Dendritic cell treated with granulocyte-macrophage colony-stimulating factor and Interleukin-4, amounts not matched to agents 40 ng/mL and 50 ng/mL, for 4 days (primary cell): ENCODE data around the gene SPATA2L.

Experiments
- H3K27ac Mint-ChIP-seq: one replicate; pipeline ENCODE4 v1.8.0; 2022; ENCODE audit warnings: mild to moderate bottlenecking, mixed read lengths
- H3K27me3 Mint-ChIP-seq: one replicate; pipeline ENCODE4 v1.8.0; 2022; ENCODE audit warnings: mild to moderate bottlenecking, mixed read lengths
- H3K36me3 Mint-ChIP-seq: one replicate; pipeline ENCODE4 v1.8.0; 2022; ENCODE audit warnings: low read depth, mixed read lengths
- H3K4me1 Mint-ChIP-seq: one replicate; pipeline ENCODE4 v1.8.0; 2022; ENCODE audit warnings: low read depth, mixed read lengths
- H3K4me3 Mint-ChIP-seq: one replicate; pipeline ENCODE4 v1.8.0; 2022; ENCODE audit warnings: mild to moderate bottlenecking, moderate library complexity, mixed read lengths
- H3K9me3 Mint-ChIP-seq: one replicate; pipeline ENCODE4 v1.8.0; 2022; ENCODE audit warnings: mixed read lengths
- intact Hi-C: fragments of 100-400 bp; cut with micrococcal nuclease; formaldehyde crosslinking; loops from one replicate; pipeline ENCODE4 v1.15.0; 2022

The SPATA2L gene

DNA sequence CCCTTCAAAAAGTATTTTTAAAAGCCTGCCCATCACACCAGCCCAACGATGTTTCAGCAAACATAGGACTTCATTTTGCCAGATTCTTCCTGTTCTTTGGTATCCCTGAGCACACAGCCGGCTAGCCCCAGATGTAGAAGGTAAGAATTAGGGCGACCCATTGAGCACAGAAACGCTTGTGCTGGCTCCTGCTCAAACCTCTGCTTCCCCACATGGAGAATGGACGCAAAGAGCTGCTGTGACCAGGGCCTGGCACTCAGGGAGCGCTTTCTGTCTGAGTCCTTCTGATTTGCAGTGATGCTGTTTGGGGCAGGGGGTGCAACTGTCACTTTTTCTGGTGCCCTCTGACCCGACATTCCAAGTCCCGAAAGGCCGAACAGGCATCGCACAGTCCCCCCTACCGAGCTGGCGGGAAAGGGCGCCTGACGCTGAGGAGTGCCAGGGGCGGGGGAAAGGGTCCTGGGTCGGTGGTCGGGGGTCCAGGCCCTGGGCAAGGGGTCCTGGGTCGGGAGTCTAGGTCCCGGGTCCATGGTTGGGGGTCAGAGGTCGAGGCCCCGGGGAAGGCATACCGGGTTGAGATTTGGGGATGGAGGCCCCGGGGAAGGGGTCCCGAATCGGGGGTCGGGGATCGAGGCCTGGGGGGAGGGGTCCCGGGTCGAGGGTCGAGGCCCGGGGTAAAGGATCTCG lies 44.9 kb downstream of the SPATA2L start:
- intact Hi-C loops: no loop called here
- Mint-ChIP-seq H3K36me3 (peaks cover 62% of the 10 kb centered on the region), H3K27me3 (peaks cover 2% of the 10 kb centered on the region), H3K27ac (peak overlapping the region; percentile 89), H3K9me3 (no peaks in the 10 kb centered on the region), H3K4me1 (peaks cover 39% of the 10 kb centered on the region), H3K4me3 (peak overlapping the region; percentile 93)

DNA sequence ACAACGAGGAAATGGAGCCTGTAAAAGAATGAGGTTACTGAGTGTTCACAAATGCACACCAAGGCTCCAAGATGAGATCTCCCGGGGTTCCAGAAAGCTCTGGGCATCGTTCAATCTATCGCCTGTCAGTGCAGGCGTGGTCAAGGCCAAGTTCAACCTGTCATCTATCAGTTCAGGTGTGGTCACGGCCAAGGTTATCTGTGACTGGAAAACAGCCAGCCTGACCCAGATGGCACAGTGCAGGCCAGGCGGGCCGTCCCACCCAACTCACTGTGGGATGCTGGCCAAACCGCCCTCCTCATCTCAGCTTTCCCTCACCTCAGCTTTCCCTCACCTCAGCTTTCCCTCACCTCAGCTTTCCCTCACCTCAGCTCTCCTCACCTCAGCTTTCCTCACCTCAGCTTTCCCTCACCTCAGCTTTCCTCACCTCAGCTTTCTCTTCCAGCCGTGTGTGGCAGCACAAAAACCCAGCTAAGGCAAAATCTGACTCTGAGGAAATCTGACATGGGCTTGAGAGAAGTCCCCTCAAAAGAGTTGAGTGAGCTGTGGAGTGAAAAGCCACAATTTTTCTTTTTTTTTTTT lies 46.4 kb downstream of the SPATA2L start:
- intact Hi-C loops: no loop called here
- Mint-ChIP-seq H3K4me3 (no peak overlapping the region), H3K27me3 (peaks cover 2% of the 10 kb centered on the region), H3K27ac (peak overlapping the region; percentile 89), H3K9me3 (no peaks in the 10 kb centered on the region), H3K36me3 (peaks cover 62% of the 10 kb centered on the region), H3K4me1 (peaks cover 32% of the 10 kb centered on the region)

DNA sequence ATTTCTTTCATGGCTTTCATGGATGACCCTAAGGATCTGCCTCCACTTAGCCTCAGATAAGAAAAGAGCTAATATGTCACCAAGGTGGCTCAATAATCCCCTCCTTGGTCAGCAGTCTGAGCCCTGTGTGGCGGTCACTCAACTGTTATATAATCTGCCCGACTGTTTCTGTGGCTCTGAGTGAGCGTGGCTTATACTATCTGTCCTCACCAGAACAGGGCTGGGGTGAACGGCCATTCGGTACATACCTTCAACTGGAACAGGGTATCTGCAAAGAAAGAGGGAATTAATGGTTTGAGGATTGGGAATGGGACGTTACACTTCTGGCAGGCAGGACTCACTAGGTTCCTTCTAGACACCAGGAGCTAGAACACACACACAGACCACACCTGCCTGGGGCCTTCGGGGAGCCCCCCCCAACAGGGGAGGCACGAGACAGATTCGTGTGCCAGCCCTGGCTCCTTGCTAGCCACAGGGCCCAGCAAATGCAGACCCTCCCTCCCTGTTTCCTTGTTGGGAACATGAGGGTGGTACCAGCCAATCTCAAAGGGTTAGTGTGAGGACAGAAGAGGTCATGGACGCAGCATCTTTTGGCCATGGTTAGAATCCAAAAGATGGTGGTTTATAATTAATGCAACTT lies 47.7 kb downstream of the SPATA2L start:
- Mint-ChIP-seq H3K9me3 (no peaks in the 10 kb centered on the region), H3K4me3 (no peak overlapping the region), H3K36me3 (peaks cover 74% of the 10 kb centered on the region), H3K27ac (peak overlapping the region; percentile 5), H3K27me3 (peaks cover 2% of the 10 kb centered on the region), H3K4me1 (peaks cover 27% of the 10 kb centered on the region)
- intact Hi-C loops: no loop called here

DNA sequence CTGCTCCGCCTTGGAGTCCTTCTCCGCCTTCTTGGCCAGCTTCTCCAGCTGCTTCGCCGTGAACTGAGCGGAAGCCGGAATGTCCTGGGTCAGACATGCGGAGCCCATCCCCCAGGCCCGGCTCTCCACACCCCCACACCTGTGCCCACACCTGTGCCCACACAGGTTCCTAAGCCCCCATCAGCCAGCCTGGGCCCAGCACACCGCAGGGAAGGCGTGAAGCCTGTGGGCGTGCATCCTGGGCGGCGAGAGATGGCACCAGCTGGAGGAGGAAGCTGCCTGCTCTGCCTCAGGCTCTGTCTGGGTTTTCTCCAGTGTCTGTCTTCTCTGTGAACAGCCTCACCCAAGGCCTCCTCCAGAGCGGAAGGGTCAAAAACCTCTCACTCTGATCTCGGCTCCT lies 49.9 kb downstream of the SPATA2L start:
- Mint-ChIP-seq H3K4me3 (no peak overlapping the region), H3K4me1 (peaks cover 15% of the 10 kb centered on the region), H3K27ac (no peak overlapping the region), H3K36me3 (peaks cover 77% of the 10 kb centered on the region), H3K27me3 (no peaks in the 10 kb centered on the region), H3K9me3 (no peaks in the 10 kb centered on the region)
- intact Hi-C loops: no loop called here

DNA sequence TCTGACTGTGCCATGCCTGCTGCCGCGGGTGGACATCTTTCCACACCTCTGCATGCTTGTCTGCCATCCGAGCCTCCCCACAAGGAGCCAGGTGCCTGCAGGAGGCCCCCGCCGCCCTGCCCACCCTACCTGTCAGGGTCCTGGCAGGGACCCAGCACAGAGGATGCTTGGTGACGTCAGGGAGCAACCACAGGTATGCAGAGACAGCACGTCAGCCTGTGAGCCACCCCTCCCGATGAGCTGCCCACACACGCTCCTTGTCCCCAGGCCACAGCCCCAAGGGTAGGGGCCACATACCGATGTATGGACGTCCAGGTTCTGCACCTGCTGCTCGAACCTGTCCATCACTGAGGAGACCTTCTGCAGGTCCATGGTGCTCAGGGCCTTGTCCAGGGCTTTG lies 54.6 kb downstream of the SPATA2L start:
- intact Hi-C loops: no loop called here
- Mint-ChIP-seq H3K27me3 (no peaks in the 10 kb centered on the region), H3K4me3 (no peak overlapping the region)

More for the DNA sequence above, 54.6 kb downstream of the SPATA2L start:
- Mint-ChIP-seq H3K36me3 (peaks cover 71% of the 10 kb centered on the region), H3K9me3 (no peaks in the 10 kb centered on the region), H3K4me1 (no peaks in the 10 kb centered on the region), H3K27ac (no peak overlapping the region)
